Gastroesophageal sphincter (tissue), 4 donors: ENCODE data around the gene NPL. TPM values are rescaled to one million over a fixed set of nuclear protein-coding genes. Genes with fewer than 3 reads are reported as not detected.

Experiments used
- total RNA-seq, 4 donors: library from RNA; depleted of rRNA; stranded (reverse); fragments of >200 nt; gene quantifications; one replicate each; pipeline ENCODE4 v1.1.0, GENCODE V29; 2016

The NPL gene
- total RNA-seq, 4 donors from 2014 or later, result 6.8 to 10.2 (median 7.9) TPM

Other genes with a start within 250 kb of the NPL start
- 10 to 100 TPM in 2 of 4 donors, 1 to 10 TPM in 2; 6.5 to 14.5 (median 10.6) TPM for gene RNASEL, start 200.5 kb upstream of the NPL start, total RNA-seq
- 10 to 100 TPM in 1 of 4 donors, 1 to 10 TPM in 2, under 1 TPM in 1; 0.47 to 10.6 (median 2.1) TPM for gene RGS16, start 185.4 kb upstream of the NPL start, total RNA-seq
- not detected for gene RGS8, start 105.2 kb upstream of the NPL start, total RNA-seq
- gene DHX9, start 49.6 kb downstream of the NPL start, total RNA-seq, result 100 to 1,000 TPM in 1 of 4 donors, 10 to 100 TPM in 3; 79.5 to 104 (median 91.8) TPM
- gene SHCBP1L, start 163.4 kb downstream of the NPL start, total RNA-seq, result not detected
- gene LAMC1, start 233.6 kb downstream of the NPL start, total RNA-seq, result 100 to 1,000 TPM; 363 to 528 (median 514) TPM